Measurements from ENCODE around the gene KLHL29.

The KLHL29 gene

DNA sequence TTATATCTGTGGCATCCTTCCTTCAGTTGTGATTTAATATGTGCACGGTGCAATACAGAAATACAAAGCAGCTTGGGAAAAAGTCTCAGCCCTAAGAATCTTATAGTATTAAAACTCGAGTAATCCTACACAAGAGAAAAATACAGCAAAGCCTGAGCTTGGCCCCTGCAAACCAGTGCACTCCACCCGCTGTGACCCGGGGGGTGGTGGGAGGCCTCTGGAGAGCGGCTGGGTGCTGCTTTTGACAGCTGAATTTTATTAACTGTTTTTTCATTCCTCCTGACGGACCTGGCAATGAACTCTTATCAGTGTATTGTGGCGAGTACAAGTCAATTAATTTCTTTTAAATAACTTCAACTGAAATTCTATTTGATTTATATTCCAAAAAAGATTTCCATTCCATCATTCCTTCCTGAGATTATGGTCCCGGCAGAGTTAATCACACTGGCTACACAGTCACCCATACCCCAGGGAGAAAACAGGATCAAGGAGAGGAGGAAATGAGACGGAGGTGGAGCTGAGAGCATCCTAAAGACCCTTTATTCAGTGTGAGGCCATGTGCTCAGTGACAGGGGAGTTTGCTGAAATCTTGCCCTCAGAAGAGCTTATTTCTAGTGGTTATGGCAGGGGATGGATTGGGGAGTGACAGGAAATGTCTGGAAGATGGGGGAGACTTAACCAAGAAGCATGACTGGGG is 124.8 kb downstream of the KLHL29 start:
- Mint-ChIP-seq H3K27me3 (ENCODE audit: low read depth) (peaks cover 16% of the 10 kb centered on the region), H3K4me3 (no peak overlapping the region), H3K9me3 (no peaks in the 10 kb centered on the region), H3K27ac (no peak overlapping the region), H3K36me3 (ENCODE audit: low read depth) (no peaks in the 10 kb centered on the region), H3K4me1 (ENCODE audit: low read depth) (peaks cover 4% of the 10 kb centered on the region)

DNA sequence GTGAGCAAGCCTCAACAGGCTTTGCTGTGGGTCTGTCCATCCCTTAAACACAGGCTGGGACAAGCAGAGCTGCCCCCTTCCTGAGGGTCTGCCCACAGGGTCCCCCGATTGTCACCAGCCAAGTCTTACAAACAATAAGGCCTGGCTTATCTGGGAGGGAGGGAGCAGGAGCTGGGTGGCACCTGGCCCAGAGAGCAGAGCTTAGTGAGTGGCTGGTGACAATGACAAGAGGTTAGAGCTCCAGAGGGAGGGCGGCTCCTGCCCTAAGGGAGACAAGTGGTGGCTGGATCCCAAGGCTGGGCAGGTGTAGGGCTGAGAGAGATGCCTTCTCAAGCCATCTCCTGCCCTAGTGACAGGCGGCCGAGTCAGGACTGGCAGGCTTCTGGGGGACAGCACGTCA is 125.5 kb downstream of the KLHL29 start:
- peaks cover 4% of the 10 kb centered on the region for H3K4me1 Mint-ChIP-seq (ENCODE audit: low read depth)
- no peaks in the 10 kb centered on the region for H3K9me3 Mint-ChIP-seq
- H3K27me3 Mint-ChIP-seq (ENCODE audit: low read depth), result peaks cover 23% of the 10 kb centered on the region
- H3K36me3 Mint-ChIP-seq (ENCODE audit: low read depth), result no peaks in the 10 kb centered on the region
- H3K27ac Mint-ChIP-seq, result no peak overlapping the region
- no peak overlapping the region for H3K4me3 Mint-ChIP-seq

DNA sequence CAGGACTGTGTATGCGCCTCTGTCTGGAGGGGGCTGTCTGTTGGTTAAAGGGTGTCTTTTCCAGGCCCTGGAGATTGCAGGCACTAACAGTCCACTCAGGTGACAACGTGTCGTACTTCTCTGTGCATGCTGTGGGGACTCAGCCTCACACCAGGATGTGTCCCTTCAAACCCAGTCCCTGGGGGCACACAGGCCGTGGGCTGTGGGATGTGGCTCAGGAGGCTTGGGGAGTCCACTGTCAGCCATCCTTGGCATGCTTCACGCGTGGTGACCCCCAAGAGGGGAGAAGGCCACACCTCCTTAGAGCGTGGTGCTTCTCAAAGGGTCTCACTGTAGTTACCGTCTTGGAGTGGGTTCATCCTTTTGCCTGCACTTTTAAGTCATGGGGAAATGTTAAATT is 127.8 kb downstream of the KLHL29 start:
- Mint-ChIP-seq H3K9me3 (no peaks in the 10 kb centered on the region), H3K36me3 (ENCODE audit: low read depth) (no peaks in the 10 kb centered on the region), H3K27me3 (ENCODE audit: low read depth) (peaks cover 29% of the 10 kb centered on the region), H3K27ac (no peak overlapping the region), H3K4me1 (ENCODE audit: low read depth) (no peaks in the 10 kb centered on the region), H3K4me3 (no peak overlapping the region)

DNA sequence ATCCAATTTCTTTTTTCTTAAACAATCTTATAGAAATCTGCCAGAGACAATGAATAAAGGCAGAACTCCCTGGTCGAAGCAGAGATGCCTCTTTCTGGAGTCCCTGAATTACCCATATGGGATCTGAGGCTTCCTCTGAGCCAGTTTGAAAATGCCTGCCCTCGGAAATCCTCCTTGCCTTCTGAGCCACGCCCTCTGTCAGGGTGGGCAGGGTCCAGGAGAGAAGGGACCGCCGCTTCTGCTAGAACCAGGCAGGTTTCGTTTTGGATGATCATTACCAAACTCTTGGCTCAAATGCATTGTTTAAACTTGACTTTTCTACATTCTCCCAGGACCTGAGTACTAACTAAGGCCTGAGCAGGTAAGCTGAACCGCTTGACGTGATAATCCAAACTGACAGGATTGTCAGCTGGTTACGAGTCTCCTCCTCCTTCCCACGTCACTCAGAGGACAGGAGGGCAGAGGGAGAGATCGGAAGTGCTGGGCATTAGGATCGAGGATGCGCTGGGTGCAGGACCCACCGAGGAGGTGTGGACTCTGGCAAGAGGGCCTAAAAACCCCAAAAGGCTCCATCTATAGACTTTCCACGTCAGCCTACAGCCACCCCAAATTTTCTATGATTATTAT is 128.4 kb downstream of the KLHL29 start:
- Mint-ChIP-seq H3K27ac (no peak overlapping the region), H3K4me3 (no peak overlapping the region), H3K9me3 (no peaks in the 10 kb centered on the region), H3K27me3 (ENCODE audit: low read depth) (peaks cover 29% of the 10 kb centered on the region), H3K36me3 (ENCODE audit: low read depth) (no peaks in the 10 kb centered on the region), H3K4me1 (ENCODE audit: low read depth) (no peaks in the 10 kb centered on the region)

DNA sequence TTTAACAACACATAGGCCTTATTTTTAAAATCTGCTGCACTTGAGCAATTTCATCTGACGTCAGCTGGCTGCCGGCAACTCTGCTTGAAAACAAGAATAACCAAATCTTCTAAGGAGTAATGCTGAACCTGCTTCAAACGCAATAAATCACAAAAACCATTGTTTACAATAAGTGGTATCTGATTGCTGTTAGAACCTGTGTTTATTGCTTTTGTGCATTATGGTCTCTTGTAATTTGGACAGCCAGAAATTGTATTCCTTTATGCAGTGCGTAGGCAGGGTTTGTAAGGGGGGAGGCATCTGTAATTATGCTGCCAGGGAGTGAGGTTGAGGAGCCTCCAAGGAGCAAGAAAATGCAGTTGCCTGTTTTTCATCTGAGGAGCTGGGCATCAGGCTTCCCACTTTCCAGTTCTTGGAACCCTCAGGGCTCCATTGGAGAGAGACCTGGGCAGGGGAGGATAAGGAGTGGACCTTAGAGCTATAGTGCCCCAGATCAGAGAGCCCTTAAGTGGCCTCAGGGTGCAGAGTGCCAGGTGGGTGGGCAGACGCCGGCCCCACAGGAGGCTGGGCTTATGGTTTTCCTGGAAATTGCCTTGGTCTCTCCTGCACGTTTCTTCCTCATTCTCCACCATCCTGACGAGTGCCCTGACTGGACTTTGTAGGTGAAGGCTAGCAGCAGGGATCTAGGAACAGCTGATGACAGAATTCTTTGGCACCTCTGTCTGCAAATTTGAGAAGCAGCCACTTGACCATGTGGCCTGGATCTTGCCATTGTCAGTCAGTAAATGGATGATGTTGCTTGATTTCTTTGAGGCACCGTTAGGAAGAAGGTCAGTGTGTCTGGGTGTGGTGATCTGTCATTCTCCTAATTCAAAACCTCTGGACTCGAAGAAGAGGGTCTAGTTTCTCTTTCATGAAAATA is 129.2 kb downstream of the KLHL29 start:
- Mint-ChIP-seq H3K9me3 (no peaks in the 10 kb centered on the region), H3K4me3 (no peak overlapping the region), H3K27me3 (ENCODE audit: low read depth) (peaks cover 26% of the 10 kb centered on the region), H3K27ac (no peak overlapping the region), H3K36me3 (ENCODE audit: low read depth) (no peaks in the 10 kb centered on the region), H3K4me1 (ENCODE audit: low read depth) (no peaks in the 10 kb centered on the region)

DNA sequence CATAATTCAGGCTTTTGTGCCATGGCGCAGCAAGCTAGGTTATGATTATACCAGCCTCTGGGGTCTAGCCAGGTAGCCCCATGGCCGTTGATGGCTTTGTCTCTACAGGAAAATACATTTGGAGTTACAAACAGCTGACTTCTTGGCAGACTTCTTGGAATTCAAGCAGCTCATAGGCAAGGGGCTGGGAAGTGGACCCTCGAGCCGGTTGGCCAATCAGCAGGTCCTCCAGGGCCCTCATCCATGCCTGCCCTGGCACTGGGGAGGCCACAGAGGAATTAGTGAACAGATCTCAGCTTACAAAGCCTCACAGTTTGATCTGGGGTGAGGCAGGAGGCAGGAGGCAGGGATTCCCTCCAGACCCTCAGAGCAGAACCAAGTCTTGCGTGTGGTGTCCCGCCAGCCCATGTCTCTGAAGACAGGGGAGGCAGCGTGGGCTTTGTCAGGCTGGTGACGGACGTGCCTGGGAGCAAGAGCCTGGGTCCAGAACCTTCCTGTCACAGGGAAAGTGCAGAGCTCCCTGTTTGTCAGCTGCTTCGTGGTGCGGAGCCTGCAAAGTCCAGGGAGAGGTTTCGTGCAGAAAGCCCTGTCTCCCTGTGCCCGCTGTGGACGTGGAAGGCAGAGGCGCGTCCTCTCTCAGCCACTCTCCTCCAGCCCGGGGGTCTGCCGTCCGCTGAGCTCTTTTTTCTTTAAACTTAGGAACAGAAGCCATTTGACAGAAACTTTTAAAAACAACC is 131.7 kb downstream of the KLHL29 start:
- Mint-ChIP-seq H3K27ac (no peak overlapping the region), H3K9me3 (no peaks in the 10 kb centered on the region), H3K27me3 (ENCODE audit: low read depth) (peaks cover 22% of the 10 kb centered on the region), H3K4me1 (ENCODE audit: low read depth) (no peaks in the 10 kb centered on the region), H3K4me3 (no peak overlapping the region), H3K36me3 (ENCODE audit: low read depth) (no peaks in the 10 kb centered on the region)

DNA sequence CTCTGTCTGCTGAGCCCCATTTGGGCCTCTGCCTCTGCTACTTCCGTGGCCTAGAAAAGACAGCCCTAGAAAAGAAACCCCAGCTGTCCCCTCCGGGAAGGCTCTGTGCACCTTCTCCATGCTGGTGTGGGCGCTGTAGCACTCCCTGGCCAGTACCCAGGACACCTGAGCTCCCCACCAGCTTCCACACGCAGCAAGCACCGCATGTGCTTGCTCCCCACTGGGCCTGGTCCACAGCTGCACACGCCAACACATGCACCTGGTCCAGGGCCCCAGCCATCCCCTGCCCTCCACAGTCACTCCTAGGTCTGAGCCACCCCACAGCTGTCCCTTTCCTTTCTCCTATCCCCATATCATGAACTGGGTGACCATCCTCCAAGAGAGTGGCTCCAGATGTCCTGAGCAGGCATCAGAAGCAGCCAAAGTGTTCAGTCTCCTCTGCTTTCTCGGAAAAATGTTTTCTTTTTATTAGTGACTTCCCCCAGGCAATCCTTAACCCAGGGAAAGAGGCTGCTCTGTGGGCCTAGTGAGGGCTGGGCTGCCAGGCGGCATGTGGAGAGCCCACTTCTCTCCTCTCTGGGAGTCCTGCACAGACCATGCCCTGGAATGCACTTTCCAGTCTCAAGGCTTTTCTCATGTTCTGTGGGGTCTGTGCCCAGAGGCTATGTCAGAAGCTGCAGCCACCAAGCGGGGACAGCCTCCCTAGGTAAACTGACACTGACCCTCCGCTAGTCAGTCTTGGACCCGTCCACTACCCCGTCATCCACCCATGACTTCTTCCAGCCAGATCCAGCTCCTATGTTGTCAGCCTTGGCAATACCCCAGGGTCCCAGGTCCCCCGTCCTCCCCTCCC is 133.7 kb downstream of the KLHL29 start:
- Mint-ChIP-seq H3K27ac (no peak overlapping the region), H3K4me3 (no peak overlapping the region), H3K4me1 (ENCODE audit: low read depth) (no peaks in the 10 kb centered on the region), H3K9me3 (no peaks in the 10 kb centered on the region), H3K36me3 (ENCODE audit: low read depth) (no peaks in the 10 kb centered on the region), H3K27me3 (ENCODE audit: low read depth) (peaks cover 27% of the 10 kb centered on the region)

DNA sequence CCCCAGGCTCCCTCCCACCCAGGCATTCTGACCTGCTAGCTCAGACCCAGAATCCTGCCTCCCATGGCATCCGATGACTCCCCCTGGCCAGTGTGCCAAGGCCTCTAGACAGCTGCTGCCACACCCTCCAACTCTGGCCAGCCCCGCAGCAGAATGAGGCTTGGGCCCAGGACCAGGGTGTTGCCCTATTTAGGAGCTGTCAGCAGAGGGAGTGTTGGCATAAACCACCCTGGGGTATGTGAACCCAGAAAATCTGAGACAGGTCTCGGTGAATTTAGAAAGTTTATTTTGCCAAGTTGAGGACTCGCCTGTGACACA is 134.3 kb downstream of the KLHL29 start:
- Mint-ChIP-seq H3K9me3 (no peaks in the 10 kb centered on the region), H3K4me1 (ENCODE audit: low read depth) (no peaks in the 10 kb centered on the region), H3K36me3 (ENCODE audit: low read depth) (no peaks in the 10 kb centered on the region), H3K27ac (no peak overlapping the region), H3K27me3 (ENCODE audit: low read depth) (peaks cover 27% of the 10 kb centered on the region), H3K4me3 (no peak overlapping the region)

DNA sequence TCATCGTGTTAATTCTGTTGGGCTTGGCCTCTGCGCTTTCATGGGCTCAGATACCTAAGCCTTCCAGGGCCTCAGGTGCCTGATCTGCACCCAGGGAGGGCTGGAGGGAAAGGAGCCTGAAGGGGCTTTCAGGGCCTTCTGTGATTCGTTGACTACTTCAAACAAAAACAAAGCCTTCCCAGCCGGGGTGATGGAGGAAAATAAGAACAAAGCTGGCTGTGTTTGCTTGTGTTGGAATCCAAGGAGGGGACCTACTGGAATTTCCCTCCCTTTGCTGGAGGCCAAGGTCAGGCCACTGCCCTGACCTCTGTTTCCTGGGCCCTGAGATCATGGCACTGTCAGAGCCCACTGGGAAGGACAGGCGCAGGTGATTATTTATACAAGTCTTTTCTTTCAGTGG is 135.3 kb downstream of the KLHL29 start:
- Mint-ChIP-seq H3K27me3 (ENCODE audit: low read depth) (peaks cover 17% of the 10 kb centered on the region), H3K36me3 (ENCODE audit: low read depth) (no peaks in the 10 kb centered on the region), H3K9me3 (no peaks in the 10 kb centered on the region), H3K4me1 (ENCODE audit: low read depth) (no peaks in the 10 kb centered on the region), H3K27ac (no peak overlapping the region), H3K4me3 (no peak overlapping the region)

DNA sequence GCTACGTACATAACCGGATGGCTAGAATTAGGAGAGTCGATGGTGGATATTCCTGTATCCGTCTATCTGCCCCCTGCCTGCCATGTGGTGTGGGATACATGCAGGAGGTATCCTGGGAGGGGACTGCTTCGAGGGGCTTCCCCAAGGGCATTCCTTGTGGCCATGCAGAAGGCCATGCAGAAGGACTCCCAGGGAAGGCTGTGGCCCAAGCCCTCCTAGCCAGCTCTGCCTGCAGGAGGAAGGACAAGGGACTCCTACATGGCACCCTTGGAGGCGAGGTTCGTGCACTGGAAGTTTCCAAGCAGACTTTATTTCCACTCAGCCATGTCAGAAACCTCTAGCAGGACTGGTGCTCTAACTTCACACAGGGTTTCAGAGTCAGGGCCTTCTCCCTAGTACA is 136.1 kb downstream of the KLHL29 start:
- peaks cover 13% of the 10 kb centered on the region for H3K27me3 Mint-ChIP-seq (ENCODE audit: low read depth)
- H3K4me1 Mint-ChIP-seq (ENCODE audit: low read depth), result peaks cover 4% of the 10 kb centered on the region
- no peak overlapping the region for H3K4me3 Mint-ChIP-seq
- H3K9me3 Mint-ChIP-seq, result no peaks in the 10 kb centered on the region
- no peak overlapping the region for H3K27ac Mint-ChIP-seq
- no peaks in the 10 kb centered on the region for H3K36me3 Mint-ChIP-seq (ENCODE audit: low read depth)

DNA sequence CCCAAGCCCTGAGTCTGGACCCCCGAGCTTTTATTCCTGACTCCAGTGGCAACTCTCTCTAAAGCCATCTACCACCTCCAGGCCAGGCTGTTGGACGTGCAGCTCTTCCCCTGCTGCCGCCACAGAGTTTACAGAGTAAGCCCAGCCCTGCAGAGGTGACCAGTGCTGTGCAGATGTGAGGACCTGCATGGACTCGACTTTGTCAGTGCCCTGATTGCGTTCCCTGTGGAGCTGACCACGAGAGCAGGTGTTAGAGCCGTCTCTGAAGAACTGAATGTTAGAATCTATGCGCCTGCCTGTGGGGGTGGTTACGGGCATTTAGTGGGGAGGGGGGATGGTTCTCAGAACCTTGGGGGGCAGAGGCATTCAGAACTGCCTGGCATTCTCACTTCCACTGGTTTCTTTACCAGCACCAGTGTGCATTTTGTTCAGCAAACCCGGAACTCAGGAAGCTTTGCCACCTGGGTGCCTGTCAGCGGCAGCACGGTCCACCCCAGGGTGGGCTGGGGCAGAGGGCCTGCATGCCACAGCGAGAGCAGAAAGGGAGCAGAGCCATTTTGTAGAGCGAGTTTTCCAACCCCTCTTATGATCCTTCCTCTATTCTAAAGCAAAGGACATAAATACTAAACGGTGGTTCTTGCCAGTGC is 137.9 kb downstream of the KLHL29 start:
- peaks cover 10% of the 10 kb centered on the region for H3K27me3 Mint-ChIP-seq (ENCODE audit: low read depth)
- H3K27ac Mint-ChIP-seq, result no peak overlapping the region
- H3K36me3 Mint-ChIP-seq (ENCODE audit: low read depth), result no peaks in the 10 kb centered on the region
- peaks cover 5% of the 10 kb centered on the region for H3K4me1 Mint-ChIP-seq (ENCODE audit: low read depth)
- H3K9me3 Mint-ChIP-seq, result no peaks in the 10 kb centered on the region
- H3K4me3 Mint-ChIP-seq, result no peak overlapping the region

DNA sequence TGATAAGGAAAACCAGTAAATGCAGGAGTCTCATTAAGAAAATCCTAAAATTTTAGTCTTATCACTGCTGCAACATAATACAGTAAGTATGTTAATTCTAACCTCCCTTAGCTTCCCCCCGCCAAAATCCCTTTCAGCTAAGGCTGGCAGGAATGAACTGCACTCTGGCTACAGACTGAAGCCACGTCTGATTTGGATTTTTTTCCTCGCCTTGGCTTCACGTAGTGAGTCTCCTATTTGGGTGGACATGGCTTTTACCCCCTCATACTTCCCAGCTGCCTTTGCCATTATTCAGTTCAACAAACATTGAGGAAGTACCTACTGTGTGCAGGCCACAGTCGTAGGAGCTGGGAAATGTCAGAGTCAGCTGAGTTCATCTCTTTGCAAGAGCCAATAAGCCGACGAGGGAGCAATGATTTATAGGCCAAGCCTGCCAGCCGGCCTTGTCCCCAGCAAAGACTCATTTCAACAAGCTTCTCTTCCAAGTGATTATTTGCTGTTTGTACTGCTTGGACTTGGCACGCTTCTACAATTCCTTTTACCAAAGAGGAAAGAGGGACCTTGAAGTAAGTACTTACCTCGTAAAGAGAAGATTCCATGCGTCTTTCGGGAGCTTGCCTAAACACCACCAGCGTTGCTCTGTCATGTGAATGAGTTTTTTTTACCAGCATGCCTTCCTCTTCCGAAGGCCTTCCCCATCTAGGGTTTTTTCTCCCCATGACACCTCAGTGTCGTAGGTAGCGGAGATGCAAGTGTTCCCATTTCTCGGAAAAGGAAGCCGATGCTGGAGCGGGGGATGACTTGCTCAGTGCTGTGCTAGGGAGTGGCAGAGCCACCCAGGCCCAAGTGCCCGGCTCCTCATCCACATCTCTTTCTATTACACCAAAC is 138.6 kb downstream of the KLHL29 start:
- H3K9me3 Mint-ChIP-seq, result no peaks in the 10 kb centered on the region
- H3K27ac Mint-ChIP-seq, result no peak overlapping the region
- no peaks in the 10 kb centered on the region for H3K36me3 Mint-ChIP-seq (ENCODE audit: low read depth)
- peaks cover 10% of the 10 kb centered on the region for H3K27me3 Mint-ChIP-seq (ENCODE audit: low read depth)
- H3K4me1 Mint-ChIP-seq (ENCODE audit: low read depth), result peaks cover 5% of the 10 kb centered on the region
- H3K4me3 Mint-ChIP-seq, result no peak overlapping the region

DNA sequence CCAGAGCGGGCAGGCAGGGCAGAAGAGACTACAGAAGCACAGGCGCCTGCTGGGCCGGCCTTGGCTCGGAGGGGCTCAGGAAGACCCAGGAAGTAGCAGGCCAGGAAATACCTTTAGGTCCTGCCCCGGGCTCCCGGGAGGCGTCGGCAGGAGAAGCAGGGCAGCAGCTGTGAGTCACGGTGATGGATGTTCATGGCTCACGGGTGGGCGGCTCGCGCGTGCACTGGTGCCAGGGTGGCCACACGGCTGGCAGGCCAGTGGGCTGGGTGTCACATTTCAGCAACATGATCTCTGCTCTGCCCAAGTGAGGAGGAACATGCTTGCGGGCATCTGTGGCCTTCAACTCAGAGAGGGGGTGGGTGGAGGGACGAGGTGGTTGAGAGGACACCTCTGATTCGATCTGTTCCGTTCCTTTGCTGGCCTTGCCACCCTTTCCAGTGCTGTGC is 139.3 kb downstream of the KLHL29 start:
- peaks cover 10% of the 10 kb centered on the region for H3K27me3 Mint-ChIP-seq (ENCODE audit: low read depth)
- H3K27ac Mint-ChIP-seq, result no peak overlapping the region
- no peaks in the 10 kb centered on the region for H3K36me3 Mint-ChIP-seq (ENCODE audit: low read depth)
- no peaks in the 10 kb centered on the region for H3K9me3 Mint-ChIP-seq
- H3K4me1 Mint-ChIP-seq (ENCODE audit: low read depth), result peaks cover 5% of the 10 kb centered on the region
- no peak overlapping the region for H3K4me3 Mint-ChIP-seq
